H1 (cell line): Measurements from ENCODE around the gene RBM20. TPM values are rescaled to one million over a fixed set of nuclear protein-coding genes. Genes with fewer than 3 reads are reported as not detected.
"Not testable (repeated sequence)": the region's sequence is repeated elsewhere in the genome, so short reads cannot be mapped to it uniquely, and the experiment has no call there.

Source experiments
- CTCF ChIA-PET: fragments of 300-600 bp; sonication (Branson Sonifier 250); formaldehyde crosslinking; loops from one replicate; lab custom pipeline; 2021; ENCODE audit not compliant: partially characterized antibody; lab: Charles Lee
- POLR2A ChIA-PET: fragments of 300-600 bp; sonication (Branson Sonifier 250); formaldehyde crosslinking; loops from one replicate; lab custom pipeline; 2021; ENCODE audit warnings: inconsistent platforms; ENCODE audit not compliant: partially characterized antibody; lab: Charles Lee
- DNase-seq, 2 experiments: peaks; one replicate each; pipeline versions ENCODE4 v3.0.0 to v3.0.0-alpha.2; 2010 to 2022; ENCODE audit warnings: low spot score in 2 of 2, low read depth in 1 of 2, mixed read lengths in 1 of 2
- FAIRE-seq: peaks from 2 replicates; lab custom pipeline; 2011; peaks lifted over from hg19 to GRCh38; lab: Jason Lieb, UNC
- H2AFZ ChIP-seq: 2 replicates; pipeline ENCODE4 v1.8.1; 2012; ENCODE audit warnings: low read length, inconsistent platforms
- H2AK5ac ChIP-seq: 2 replicates; pipeline ENCODE4 v1.6.1; 2013; ENCODE audit warnings: low read depth, low read length
- H2BK120ac ChIP-seq: replicated peaks from 2 replicates; pipeline ENCODE3; 2013; ENCODE audit warnings: low read depth, low read length, inconsistent platforms
- H2BK12ac ChIP-seq: 2 replicates; pipeline ENCODE4 v1.6.1; 2013; ENCODE audit warnings: low read depth, low read length
- H2BK15ac ChIP-seq: 2 replicates; pipeline ENCODE4 v1.6.1; 2013; ENCODE audit warnings: low read length
- H2BK20ac ChIP-seq: 2 replicates; pipeline ENCODE4 v1.6.1; 2013; ENCODE audit warnings: low read length
- H2BK5ac ChIP-seq: 2 replicates; pipeline ENCODE4 v1.6.1; 2013; ENCODE audit warnings: low read depth, low read length
- H3K14ac ChIP-seq: 2 replicates; pipeline ENCODE4 v1.6.1; 2013; ENCODE audit warnings: inconsistent platforms; ENCODE audit not compliant: insufficient read length
- H3K18ac ChIP-seq: 2 replicates; pipeline ENCODE4 v1.6.1; 2013; ENCODE audit warnings: low read length; ENCODE audit errors: extremely low read depth
- H3K23ac ChIP-seq: 2 replicates; pipeline ENCODE4 v1.6.1; 2013; ENCODE audit warnings: inconsistent platforms; ENCODE audit not compliant: insufficient read length
- H3K23me2 ChIP-seq: 2 replicates; pipeline ENCODE4 v1.6.1; 2013; ENCODE audit warnings: low read depth, low read length
- H3K27ac ChIP-seq: 2 replicates; pipeline ENCODE4 v1.6.1; 2011; ENCODE audit warnings: low read depth, low read length, inconsistent platforms
- H3K27me3 ChIP-seq, 4 experiments: replicated peaks in 1 of 4; 1 replicate in 1 of 4; 2 replicates in 3 of 4; pipeline versions ENCODE4 v1.6.1 to v1.8.1; 2011 to 2013; ENCODE audit warnings: low read length in 3 of 4, mild to moderate bottlenecking in 3 of 4, inconsistent platforms in 2 of 4, mixed read lengths in 2 of 4, moderate library complexity in 1 of 4; ENCODE audit not compliant: control insufficient read depth in 3 of 4, insufficient read depth in 3 of 4; ENCODE audit errors: extremely low read depth in 1 of 4
- H3K36me3 ChIP-seq, 4 experiments: 2 replicates each; pipeline versions ENCODE4 v1.6.1 to v1.8.1; 2011 to 2013; ENCODE audit warnings: mild to moderate bottlenecking in 4 of 4, low read length in 3 of 4, moderate library complexity in 2 of 4, control low read depth in 1 of 4, inconsistent platforms in 1 of 4; ENCODE audit not compliant: insufficient read depth in 4 of 4, control insufficient read depth in 2 of 4
- H3K4ac ChIP-seq: replicated peaks from 2 replicates; pipeline ENCODE3; 2013; ENCODE audit warnings: low read length, low read depth, mixed read lengths, inconsistent platforms; ENCODE audit not compliant: insufficient read length
- H3K4me1 ChIP-seq, 4 experiments: replicated peaks in 1 of 4; 1 replicate in 1 of 4; 2 replicates in 3 of 4; pipeline versions ENCODE4 v1.6.1 to v1.8.1; 2011 to 2013; ENCODE audit warnings: low read length in 3 of 4, inconsistent platforms in 2 of 4, mixed read lengths in 1 of 4; ENCODE audit not compliant: insufficient read depth in 4 of 4, control insufficient read depth in 3 of 4
- H3K4me2 ChIP-seq, 2 experiments: 2 replicates each; pipeline versions ENCODE4 v1.6.1 to v1.8.1; 2011 to 2013; ENCODE audit warnings: low read depth in 2 of 2, low read length in 2 of 2, control low read depth in 1 of 2, inconsistent platforms in 1 of 2, mild to moderate bottlenecking in 1 of 2; ENCODE audit not compliant: insufficient read depth in 1 of 2
- H3K4me3 ChIP-seq, 4 experiments: fragments of 200-600, 300-600 bp in 1 of 4; sonication (generic), shearing (Covaris generic), sonication (Bioruptor Twin) in 1 of 4; 2 replicates each; pipeline versions ENCODE4 v1.5.1 to v1.8.1; 2011 to 2016; ENCODE audit warnings: low read length in 4 of 4, low read depth in 3 of 4, control low read depth in 2 of 4, inconsistent platforms in 2 of 4, mild to moderate bottlenecking in 2 of 4, mixed read lengths in 1 of 4, moderate library complexity in 1 of 4; ENCODE audit not compliant: insufficient read depth in 2 of 4; ENCODE audit errors: extremely low read depth in 1 of 4
- H3K56ac ChIP-seq: replicated peaks from 2 replicates; pipeline ENCODE3; 2013; ENCODE audit warnings: low read depth, mild to moderate bottlenecking, mixed read lengths, low read length, inconsistent platforms; ENCODE audit not compliant: insufficient read length
- H3K79me1 ChIP-seq: 2 replicates; pipeline ENCODE4 v1.6.1; 2013; ENCODE audit warnings: low read depth, low read length, control low read depth
- H3K79me2 ChIP-seq, 2 experiments: 2 replicates each; pipeline versions ENCODE4 v1.6.1 to v1.8.1; 2012 to 2013; ENCODE audit warnings: low read length in 2 of 2, mild to moderate bottlenecking in 2 of 2, inconsistent platforms in 1 of 2; ENCODE audit not compliant: insufficient read depth in 2 of 2, control insufficient read depth in 1 of 2
- H3K9ac ChIP-seq, 4 experiments: replicated peaks in 1 of 4; 1 replicate in 1 of 4; 2 replicates in 3 of 4; pipeline versions ENCODE4 v1.6.1 to v1.8.1; 2011 to 2013; ENCODE audit warnings: low read depth in 3 of 4, low read length in 3 of 4, control low read depth in 2 of 4, mild to moderate bottlenecking in 2 of 4, moderate library complexity in 2 of 4, inconsistent platforms in 1 of 4; ENCODE audit errors: extremely low read depth in 1 of 4
- H3K9me3 ChIP-seq, 2 experiments: 2 replicates each; pipeline versions ENCODE4 v1.6.1 to v1.8.1; 2012 to 2013; ENCODE audit warnings: mild to moderate bottlenecking in 2 of 2, moderate library complexity in 2 of 2, control low read depth in 1 of 2, inconsistent platforms in 1 of 2, low read depth in 1 of 2, low read length in 1 of 2, mixed read lengths in 1 of 2; ENCODE audit not compliant: insufficient read depth in 2 of 2
- H4K20me1 ChIP-seq, 2 experiments: replicated peaks in 1 of 2; 2 replicates each; pipeline versions ENCODE3 to v1.8.1; 2011 to 2013; ENCODE audit warnings: inconsistent platforms in 2 of 2, low read length in 2 of 2, mild to moderate bottlenecking in 1 of 2; ENCODE audit not compliant: insufficient read depth in 2 of 2, control insufficient read depth in 1 of 2
- H4K5ac ChIP-seq: 2 replicates; pipeline ENCODE4 v1.6.1; 2013; ENCODE audit warnings: low read length, low read depth, mixed read lengths, inconsistent platforms; ENCODE audit not compliant: insufficient read length
- H4K8ac ChIP-seq: 2 replicates; pipeline ENCODE4 v1.8.0; 2013; ENCODE audit warnings: mild to moderate bottlenecking, moderate library complexity, low read length, inconsistent platforms; ENCODE audit not compliant: insufficient read depth; ENCODE audit errors: extremely low read depth
- H4K91ac ChIP-seq: replicated peaks from 2 replicates; pipeline ENCODE3; 2013; ENCODE audit warnings: low read length, mixed read lengths, inconsistent platforms; ENCODE audit not compliant: insufficient read length
- WGBS, 2 experiments: shearing (Covaris generic) in 1 of 2; methylation state at CpG; one replicate each; pipeline versions ENCODE4 v1.1.6 to v1.1.7; 2013 to 2015; ENCODE audit warnings: low lambda C conversion rate in 2 of 2, mixed read lengths in 2 of 2, inconsistent platforms in 1 of 2, low coverage in 1 of 2, missing lambda C conversion rate in 1 of 2; ENCODE audit not compliant: insufficient replicate concordance in 2 of 2, insufficient coverage in 1 of 2, insufficient read length in 1 of 2; ENCODE audit errors: extremely low coverage in 1 of 2, missing lambda C conversion rate in 1 of 2; 5-methylcytosine and 5-hydroxymethylcytosine counted together
- polyA plus RNA-seq, 7 experiments: library from polyadenylated mRNA; depleted of rRNA in 3 of 7; stranded (reverse) in 5 of 7; unstranded in 2 of 7; fragments of >200 nt in 5 of 7; fragments of 200-250 nt in 2 of 7; gene quantifications; 1 replicate in 5 of 7; 2 replicates in 1 of 7; 4 replicates in 1 of 7; pipeline versions ENCODE4 v1.2.1 to v1.2.3, GENCODE V29; 2011 to 2013; ENCODE audit warnings: missing spikeins in 2 of 7, mixed read lengths in 2 of 7
- total RNA-seq: library from RNA; stranded (reverse); fragmentation: NEBNext Ultra II Directional; extraction: Animal tissue kit (Norgen Biotek cat#: 25700); gene quantifications from 2 replicates; pipeline ENCODE4 v1.2.1, GENCODE V29; 2021

Gene RBM20
- total and polyA plus RNA-seq, 2 of the 8 experiments (the other 6 are each of a cell fraction or from before 2014, with no cell fraction given): 0.05 to 0.63 TPM

DNA sequence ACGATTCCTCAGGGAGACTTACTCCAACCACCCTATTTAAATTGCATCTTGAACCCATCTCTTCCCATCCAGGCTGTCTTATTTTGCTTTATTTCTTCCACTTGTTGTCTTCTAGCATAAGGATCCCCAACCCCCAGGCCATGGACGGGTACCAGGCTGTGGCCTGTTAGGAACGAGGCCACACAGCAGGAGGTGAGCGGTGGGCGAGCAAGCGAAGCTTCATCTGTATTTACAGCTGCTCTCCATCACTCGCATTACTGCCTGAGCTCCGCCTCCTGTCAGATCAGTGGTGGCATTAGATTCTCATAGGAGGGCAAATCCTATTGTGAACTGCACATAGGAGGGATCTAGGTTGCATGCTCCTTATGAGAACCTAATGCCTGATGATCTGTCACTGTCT, 16.2 kb downstream of the RBM20 start:
- H3K4ac ChIP-seq, H3K9me3 ChIP-seq, H2BK20ac ChIP-seq, H4K91ac ChIP-seq, H3K27me3 ChIP-seq, H3K27ac ChIP-seq, H2BK5ac ChIP-seq, H3K23me2 ChIP-seq, H3K56ac ChIP-seq, FAIRE-seq, H3K14ac ChIP-seq, H3K23ac ChIP-seq, H4K20me1 ChIP-seq, H4K8ac ChIP-seq, H3K9ac ChIP-seq, H2BK15ac ChIP-seq, H3K4me2 ChIP-seq, H3K18ac ChIP-seq, H2AK5ac ChIP-seq, H3K79me1 ChIP-seq, H2AFZ ChIP-seq, H2BK12ac ChIP-seq, H3K79me2 ChIP-seq, H2BK120ac ChIP-seq, H3K4me1 ChIP-seq, H3K36me3 ChIP-seq, DNase-seq, H4K5ac ChIP-seq, H3K4me3 ChIP-seq: not testable (repeated sequence)
- POLR2A ChIA-PET: interaction anchor here (0.6 to 0.7 kb wide), 2 partner anchors 12 to 23 kb away, joined by 3 read pairs; no protein-coding TSS in a partner anchor
- 78% methylated on average over 8 of the region's 8 CpGs; no CpG with 5 or more reads in 1 of the 2 experiments for WGBS, 2 experiments
- CTCF ChIA-PET: interaction anchor here (0.7 to 10.1 kb wide), 3 partner anchors 13 to 422 kb away, joined by 3 to 64 read pairs (median 3); no protein-coding TSS in a partner anchor
